Epithelial cell of proximal tubule (primary cell): Measurements from ENCODE around the gene CCDC8. TPM values are rescaled to one million over a fixed set of nuclear protein-coding genes. Genes with fewer than 3 reads are reported as not detected.

Experiments used
- DNase-seq: peaks from one replicate; pipeline ENCODE4 v3.0.0-alpha.2; 2011; ENCODE audit warnings: low read depth
- H3K4me3 ChIP-seq: 2 replicates; pipeline ENCODE4 v1.5.1; 2011; ENCODE audit warnings: low read depth, mild to moderate bottlenecking, low read length
- CTCF ChIP-seq: conservative IDR thresholded peaks from 2 replicates; pipeline ENCODE4 v1.5.1; 2012; ENCODE audit warnings: low read depth, mild to moderate bottlenecking, low read length
- total RNA-seq: library from RNA; depleted of rRNA; stranded (reverse); fragments of >200 nt; gene quantifications from 2 replicates; pipeline ENCODE4 v1.2.3, GENCODE V29; 2015

Gene CCDC8
- total RNA-seq: 14.0 and 14.1 TPM in 2 replicates

GRCh38 chr19:46413262-46414031, at the start of gene CCDC8:
Gene CCDC8 (minus strand): TSS chr19:46413564. CDS start chr19:46412810, 754 bp downstream.
- H3K4me3 ChIP-seq: peak within 1 kb of the TSS; percentile 63
- no peak for TF ChIP-seq CTCF
- no peak for DNase-seq

GRCh38 chr19:46461537-46461936, 48.2 kb upstream of the CCDC8 start:
- DNase-seq: no peak
- no peak overlapping the region for H3K4me3 ChIP-seq
- TF ChIP-seq CTCF: no peak

- no peak for TF ChIP-seq CTCF
- no peak for DNase-seq
- H3K4me3 ChIP-seq: no peak overlapping the region
Measured at GRCh38 chr19:46460981-46461380, 47.6 kb upstream of the CCDC8 start.

- no peak for DNase-seq
- no peak overlapping the region for H3K4me3 ChIP-seq
- TF ChIP-seq CTCF: no peak
Measured at GRCh38 chr19:46460055-46460454, 46.7 kb upstream of the CCDC8 start.

GRCh38 chr19:46456930-46457329, 43.6 kb upstream of the CCDC8 start:
- no peak for TF ChIP-seq CTCF
- DNase-seq: no peak
- H3K4me3 ChIP-seq: no peak overlapping the region

GRCh38 chr19:46454244-46454643, 40.9 kb upstream of the CCDC8 start:
- TF ChIP-seq CTCF: no peak
- DNase-seq: no peak
- no peak overlapping the region for H3K4me3 ChIP-seq

- TF ChIP-seq CTCF: no peak
- no peak overlapping the region for H3K4me3 ChIP-seq
- no peak for DNase-seq
Measured at GRCh38 chr19:46453661-46454060, 40.3 kb upstream of the CCDC8 start.
